Suprapubic skin (tissue), 4 donors: ENCODE measurements around the gene CR2. TPM values are rescaled to one million over a fixed set of nuclear protein-coding genes. Genes with fewer than 3 reads are reported as not detected.

Experiments
- DNase-seq, 2 donors: peaks; one replicate each; pipeline ENCODE4 v3.0.0-alpha.2; 2019; ENCODE audit warnings: low spot score in 2 of 2
- H3K27ac ChIP-seq: fragments of 200-600 bp; sonication (generic); one replicate; pipeline ENCODE4 v1.5.1; 2019
- H3K27me3 ChIP-seq: fragments of 200-600 bp; sonication (generic); one replicate; pipeline ENCODE4 v1.5.1; 2019
- H3K36me3 ChIP-seq: fragments of 200-600 bp; sonication (generic); one replicate; pipeline ENCODE4 v1.5.1; 2019
- H3K4me1 ChIP-seq: fragments of 200-600 bp; sonication (generic); one replicate; pipeline ENCODE4 v1.5.1; 2019
- H3K4me3 ChIP-seq: fragments of 200-600 bp; sonication (generic); one replicate; pipeline ENCODE4 v1.5.1; 2019; ENCODE audit warnings: mild to moderate bottlenecking
- H3K9me3 ChIP-seq: fragments of 200-600 bp; sonication (generic); one replicate; pipeline ENCODE4 v1.5.1; 2019
- EP300 ChIP-seq: sonication (generic); formaldehyde crosslinking; IDR thresholded peaks from one replicate; pipeline ENCODE4 v1.6.1; 2017; ENCODE audit warnings: antibody characterized with exemption
- POLR2A ChIP-seq, 2 donors: fragments of 450-650 bp; IDR thresholded peaks; one replicate each; pipeline ENCODE4 v1.6.1; 2017; ENCODE audit warnings: antibody characterized with exemption in 2 of 2, mild to moderate bottlenecking in 2 of 2, moderate library complexity in 2 of 2
- POLR2AphosphoS5 ChIP-seq, 3 donors: sonication (generic); formaldehyde crosslinking; IDR thresholded peaks; one replicate each; pipeline ENCODE4 v1.6.1; 2017; ENCODE audit warnings: antibody characterized with exemption in 3 of 3
- WGBS: methylation state at CpG from one replicate; pipeline ENCODE4 v1.1.5; 2018; 5-methylcytosine and 5-hydroxymethylcytosine counted together
- total RNA-seq, 4 donors: library from RNA; depleted of rRNA; stranded (reverse); fragments of >200 nt; gene quantifications; one replicate each; pipeline ENCODE4 v1.1.0, GENCODE V29; 2016
- TF ChIP-seq, protein P1 (sequence below), 2 donors: fragments of 200-600 bp in 1 of 2; fragments of 450-650 bp in 1 of 2; sonication (generic) in 1 of 2; IDR thresholded peaks; one replicate each; pipeline ENCODE4 v1.5.1; 2016 to 2019; ENCODE audit warnings: antibody characterized with exemption in 2 of 2, mild to moderate bottlenecking in 1 of 2, moderate library complexity in 1 of 2

CR2 gene
- total RNA-seq, 4 donors from 2014 or later = not detected

DNA sequence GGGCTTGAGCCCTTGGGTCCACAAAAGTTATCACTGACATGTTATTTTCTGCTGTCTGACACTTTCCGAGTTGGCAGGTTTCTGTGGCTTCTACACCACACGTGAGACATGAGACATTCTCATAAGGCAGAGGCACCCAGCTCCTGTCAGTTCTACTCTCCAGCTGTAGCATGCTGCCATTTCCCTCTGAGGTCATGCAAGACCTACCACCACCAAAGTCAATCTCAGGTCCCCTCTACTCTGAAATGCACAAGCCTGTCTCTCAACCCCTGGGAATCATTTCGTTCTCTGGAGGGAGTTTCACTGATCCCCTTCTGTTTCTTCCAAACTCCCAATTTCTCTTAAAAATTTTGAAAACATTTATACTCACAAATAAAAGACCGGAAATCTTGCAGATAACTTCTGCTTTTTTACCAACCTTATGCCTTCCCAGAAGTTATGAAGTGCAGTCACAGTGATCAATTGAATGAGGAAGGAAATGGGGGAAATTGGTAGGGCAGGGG, 39.5 kb upstream of the CR2 start:
- no peak overlapping the region for H3K27ac ChIP-seq
- WGBS = 77% methylated on average over 4 of the region's 4 CpGs

DNA sequence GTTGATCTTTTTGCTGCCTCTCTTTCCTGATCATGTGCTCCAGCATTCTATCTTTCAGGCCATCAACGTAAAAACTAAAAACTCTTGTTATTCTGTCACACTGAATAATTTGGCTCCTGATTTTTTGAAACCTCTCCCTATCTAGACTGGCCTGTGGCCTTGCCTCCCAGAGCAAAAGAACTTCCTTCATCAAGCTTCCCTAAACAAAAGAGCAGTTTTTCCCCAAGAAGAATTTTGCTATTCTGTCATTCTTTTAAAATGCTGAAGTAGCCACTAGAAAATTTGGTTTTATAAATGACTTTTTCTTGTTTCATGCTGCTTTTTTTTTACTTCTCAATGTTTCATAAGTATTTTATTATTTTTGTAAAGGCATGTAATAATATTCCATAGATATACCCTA, 37.1 kb upstream of the CR2 start:
- TF ChIP-seq, protein P1, sequence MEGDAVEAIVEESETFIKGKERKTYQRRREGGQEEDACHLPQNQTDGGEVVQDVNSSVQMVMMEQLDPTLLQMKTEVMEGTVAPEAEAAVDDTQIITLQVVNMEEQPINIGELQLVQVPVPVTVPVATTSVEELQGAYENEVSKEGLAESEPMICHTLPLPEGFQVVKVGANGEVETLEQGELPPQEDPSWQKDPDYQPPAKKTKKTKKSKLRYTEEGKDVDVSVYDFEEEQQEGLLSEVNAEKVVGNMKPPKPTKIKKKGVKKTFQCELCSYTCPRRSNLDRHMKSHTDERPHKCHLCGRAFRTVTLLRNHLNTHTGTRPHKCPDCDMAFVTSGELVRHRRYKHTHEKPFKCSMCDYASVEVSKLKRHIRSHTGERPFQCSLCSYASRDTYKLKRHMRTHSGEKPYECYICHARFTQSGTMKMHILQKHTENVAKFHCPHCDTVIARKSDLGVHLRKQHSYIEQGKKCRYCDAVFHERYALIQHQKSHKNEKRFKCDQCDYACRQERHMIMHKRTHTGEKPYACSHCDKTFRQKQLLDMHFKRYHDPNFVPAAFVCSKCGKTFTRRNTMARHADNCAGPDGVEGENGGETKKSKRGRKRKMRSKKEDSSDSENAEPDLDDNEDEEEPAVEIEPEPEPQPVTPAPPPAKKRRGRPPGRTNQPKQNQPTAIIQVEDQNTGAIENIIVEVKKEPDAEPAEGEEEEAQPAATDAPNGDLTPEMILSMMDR (IDR thresholded peaks at IDR 0.05) = no peak
- TF ChIP-seq POLR2AphosphoS5 (IDR thresholded peaks at IDR 0.05) = no peak
- no peaks in the 10 kb centered on the region for H3K9me3 ChIP-seq
- H3K4me3 ChIP-seq = no peak overlapping the region
- WGBS = 80% methylated on average over 1 of the region's 1 CpG
- H3K36me3 ChIP-seq = no peaks in the 10 kb centered on the region
- no peak overlapping the region for H3K27ac ChIP-seq
- DNase-seq = no peak
- no peaks in the 10 kb centered on the region for H3K4me1 ChIP-seq
- H3K27me3 ChIP-seq = no peaks in the 10 kb centered on the region

More for the DNA sequence above, 39.5 kb upstream of the CR2 start:
- no peak for DNase-seq
- H3K9me3 ChIP-seq = no peaks in the 10 kb centered on the region
- TF ChIP-seq, protein P1 (IDR thresholded peaks at IDR 0.05) = no peak
- no peak for TF ChIP-seq POLR2AphosphoS5 (IDR thresholded peaks at IDR 0.05)
- TF ChIP-seq POLR2A (IDR thresholded peaks at IDR 0.05) = no peak
- TF ChIP-seq EP300 = no peak
- H3K4me1 ChIP-seq = no peaks in the 10 kb centered on the region
- H3K36me3 ChIP-seq = no peaks in the 10 kb centered on the region
- no peaks in the 10 kb centered on the region for H3K27me3 ChIP-seq
- H3K4me3 ChIP-seq = no peak overlapping the region

DNA sequence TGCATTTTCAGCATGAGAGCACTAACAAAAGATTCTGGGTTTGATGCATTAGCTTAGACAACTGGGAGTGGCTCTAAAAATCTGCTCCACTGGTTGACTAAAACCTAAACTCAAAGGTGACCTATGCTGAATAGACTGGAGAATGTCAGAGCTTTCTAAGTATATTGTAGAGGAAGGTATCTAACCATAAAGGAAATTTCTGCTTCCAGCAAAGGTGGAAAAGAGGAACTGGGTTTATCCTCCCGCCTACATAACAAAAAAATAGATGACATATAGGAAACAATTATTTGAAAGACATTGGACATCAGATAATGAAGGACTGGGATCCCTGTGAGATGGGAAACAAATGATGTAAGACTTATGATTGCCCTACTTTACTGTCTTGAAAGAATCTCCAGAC, 35.8 kb upstream of the CR2 start:
- DNase-seq = no peak
- Histone ChIP-seq H3K36me3 (no peaks in the 10 kb centered on the region), H3K27ac (no peak overlapping the region), H3K4me1 (no peaks in the 10 kb centered on the region), H3K27me3 (peaks cover 2% of the 10 kb centered on the region), H3K9me3 (no peaks in the 10 kb centered on the region), H3K4me3 (no peak overlapping the region)
- TF ChIP-seq EP300 (no peak), POLR2A (IDR thresholded peaks at IDR 0.05) (no peak), POLR2AphosphoS5 (IDR thresholded peaks at IDR 0.05) (no peak)
- TF ChIP-seq, protein P1 (IDR thresholded peaks at IDR 0.05) = no peak
- WGBS = 58% methylated on average over 1 of the region's 1 CpG

DNA sequence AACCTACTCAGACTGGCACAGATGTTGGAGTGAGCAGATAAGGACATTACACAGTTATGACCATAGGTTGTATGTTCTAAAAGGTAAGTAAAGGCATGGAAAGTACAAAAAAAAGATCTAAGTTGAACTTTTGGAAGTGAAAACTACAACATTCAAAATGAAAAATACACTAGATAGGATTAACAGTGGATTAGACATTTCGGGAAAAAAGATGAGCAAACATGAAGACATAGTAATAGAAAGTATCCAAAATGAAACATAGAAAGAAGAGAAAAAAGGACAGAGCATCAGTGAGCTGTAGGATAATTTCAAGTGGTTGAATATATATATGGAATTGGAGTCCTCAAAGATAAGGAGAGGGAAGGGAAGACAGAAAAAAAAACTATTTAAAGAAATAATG, 34.0 kb upstream of the CR2 start:
- H3K4me3 ChIP-seq = no peak overlapping the region
- 92% methylated on average over 1 of the region's 1 CpG for WGBS
- no peak overlapping the region for H3K27ac ChIP-seq
- peaks cover 16% of the 10 kb centered on the region for H3K27me3 ChIP-seq
- no peaks in the 10 kb centered on the region for H3K4me1 ChIP-seq
- TF ChIP-seq POLR2A (IDR thresholded peaks at IDR 0.05) (no peak), EP300 (no peak), POLR2AphosphoS5 (IDR thresholded peaks at IDR 0.05) (no peak)
- TF ChIP-seq, protein P1 (IDR thresholded peaks at IDR 0.05) = no peak
- H3K36me3 ChIP-seq = no peaks in the 10 kb centered on the region
- no peaks in the 10 kb centered on the region for H3K9me3 ChIP-seq
- no peak for DNase-seq

DNA sequence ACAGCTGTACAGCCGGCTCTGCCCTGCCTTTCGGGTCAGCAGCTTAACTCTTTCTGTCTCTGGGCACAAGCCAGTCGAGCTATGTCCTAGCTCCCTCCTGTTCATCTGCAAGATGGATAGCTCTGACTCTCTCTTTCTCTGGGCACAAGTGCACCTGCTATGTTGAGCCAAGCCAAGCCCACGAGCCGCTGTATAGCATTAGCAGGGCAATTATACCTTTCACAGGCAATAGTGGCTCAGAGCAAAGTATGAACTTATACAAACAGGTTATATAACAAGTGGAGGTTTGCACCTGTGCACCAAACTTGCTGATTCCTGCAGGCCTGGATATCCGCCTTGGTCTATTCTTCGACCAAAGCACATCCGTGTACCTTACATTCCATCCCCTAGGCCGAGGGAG, 33.0 kb upstream of the CR2 start:
- no peaks in the 10 kb centered on the region for H3K9me3 ChIP-seq
- no peaks in the 10 kb centered on the region for H3K36me3 ChIP-seq
- peaks cover 18% of the 10 kb centered on the region for H3K27me3 ChIP-seq
- no peak overlapping the region for H3K4me3 ChIP-seq
- 94% methylated on average over 9 of the region's 9 CpGs for WGBS
- H3K27ac ChIP-seq = no peak overlapping the region
- H3K4me1 ChIP-seq = no peaks in the 10 kb centered on the region
- no peak for DNase-seq
- TF ChIP-seq EP300 (no peak), POLR2AphosphoS5 (IDR thresholded peaks at IDR 0.05) (no peak)
- TF ChIP-seq, protein P1 (IDR thresholded peaks at IDR 0.05) = no peak
